Body of pancreas (tissue), 4 donors: ENCODE measurements around the gene CANX. TPM values are rescaled to one million over a fixed set of nuclear protein-coding genes. Genes with fewer than 3 reads are reported as not detected.

Experiments used
- ATAC-seq: fragments of 150-250 bp; one replicate; pipeline ENCODE4 v1.9.1; 2016
- DNase-seq, 4 donors: peaks; one replicate each; pipeline ENCODE4 v3.0.0-alpha.2; 2019
- H3K27ac ChIP-seq, 4 donors: fragments of 200-600 bp; sonication (generic); 1 replicate in 3 of 4; 2 replicates in 1 of 4; pipeline versions ENCODE4 v1.5.1 to v1.6.1; 2016 to 2019; ENCODE audit warnings: mild to moderate bottlenecking in 1 of 4, mixed read lengths in 1 of 4, moderate library complexity in 1 of 4
- H3K27me3 ChIP-seq, 2 donors: fragments of 200-600 bp; sonication (generic); one replicate each; pipeline ENCODE4 v1.6.0; 2016; ENCODE audit warnings: mild to moderate bottlenecking in 1 of 2
- H3K36me3 ChIP-seq, 2 donors: fragments of 200-600 bp; sonication (generic); replicated peaks in 1 of 2; 2 replicates each; pipeline ENCODE4 v1.5.1; 2016; ENCODE audit warnings: low read depth in 2 of 2; ENCODE audit not compliant: insufficient read depth in 1 of 2
- H3K4me1 ChIP-seq: fragments of 200-600 bp; sonication (generic); one replicate; pipeline ENCODE4 v1.6.0; 2016
- H3K4me3 ChIP-seq, 2 donors: fragments of 200-600 bp; sonication (generic); 1 replicate in 1 of 2; 2 replicates in 1 of 2; pipeline ENCODE4 v1.5.1; 2016 to 2019
- H3K9me3 ChIP-seq, 3 donors: fragments of 200-600 bp; sonication (generic); 1 replicate in 2 of 3; 2 replicates in 1 of 3; pipeline ENCODE4 v1.5.1; 2016
- CTCF ChIP-seq, 7 experiments: fragments of 450-650 bp in 4 of 7; fragments of 200-600 bp in 3 of 7; sonication (generic) in 3 of 7; IDR thresholded peaks; one replicate each; pipeline ENCODE4 v1.5.1; 2016 to 2019; ENCODE audit warnings: antibody characterized with exemption in 7 of 7
- POLR2A ChIP-seq, 3 donors: fragments of 450-650 bp; IDR thresholded peaks; one replicate each; pipeline ENCODE4 v1.6.1; 2016; ENCODE audit warnings: antibody characterized with exemption in 3 of 3, mild to moderate bottlenecking in 2 of 3
- WGBS, 2 donors: methylation state at CpG; one replicate each; pipeline ENCODE4 v1.1.5; 2017; 5-methylcytosine and 5-hydroxymethylcytosine counted together
- intact Hi-C: fragments of 100-400 bp; cut with DNase I; formaldehyde crosslinking; loops from one replicate; pipeline ENCODE4 v1.15.1; 2023
- total RNA-seq, 2 donors: library from RNA; depleted of rRNA; stranded (reverse); fragments of >200 nt; gene quantifications; one replicate each; pipeline ENCODE4 v1.1.0, GENCODE V29; 2016

Gene CANX
- total RNA-seq, 2 donors from 2014 or later, result 262 to 401 TPM

GRCh38 chr5:179767496-179768100, 68.8 kb downstream of the CANX start:
- Histone ChIP-seq H3K27me3 (no peaks in the 10 kb centered on the region), H3K4me1 (peaks cover 38% of the 10 kb centered on the region), H3K4me3 (no peak overlapping the region), H3K36me3 (peaks cover 16 to 19% of the 10 kb centered on the region in 2 donors), H3K27ac (no peak overlapping the region), H3K9me3 (no peaks in the 10 kb centered on the region)
- intact Hi-C loops, result no loop called here
- WGBS, 2 donors, result 89 to 90% methylated on average over 9 of the region's 9 CpGs
- TF ChIP-seq POLR2A (IDR thresholded peaks at IDR 0.05) (no peak), CTCF (IDR thresholded peaks at IDR 0.05) (no peak)
- ATAC-seq (no peak), DNase-seq (no peak)

GRCh38 chr5:179768326-179769085, 69.7 kb downstream of the CANX start:
- Histone ChIP-seq H3K4me3 (no peak overlapping the region), H3K27me3 (no peaks in the 10 kb centered on the region), H3K36me3 (peaks cover 24 to 26% of the 10 kb centered on the region in 2 donors), H3K9me3 (no peaks in the 10 kb centered on the region), H3K4me1 (peaks cover 29% of the 10 kb centered on the region), H3K27ac (no peak overlapping the region)
- intact Hi-C loops, result no loop called here
- DNase-seq (no peak), ATAC-seq (no peak)
- WGBS, 2 donors, result 86 to 88% methylated on average over 15 to 18 of the region's 18 CpGs
- no peak for TF ChIP-seq CTCF (IDR thresholded peaks at IDR 0.05)
- TF ChIP-seq POLR2A (IDR thresholded peaks at IDR 0.05), result no peak

- TF ChIP-seq CTCF (IDR thresholded peaks at IDR 0.05), result no peak
- no peak for TF ChIP-seq POLR2A (IDR thresholded peaks at IDR 0.05)
- no peak overlapping the region for H3K27ac ChIP-seq
- DNase-seq, result no peak
- no peak for ATAC-seq
- H3K36me3 ChIP-seq, result peaks cover 24 to 32% of the 10 kb centered on the region in 2 donors
- no peaks in the 10 kb centered on the region for H3K9me3 ChIP-seq
- H3K4me1 ChIP-seq, result peaks cover 23% of the 10 kb centered on the region
- H3K27me3 ChIP-seq, result no peaks in the 10 kb centered on the region
- no peak overlapping the region for H3K4me3 ChIP-seq
- 86 to 96% methylated on average over 5 to 6 of the region's 6 CpGs for WGBS, 2 donors
- intact Hi-C loops, result no loop called here
Observed at GRCh38 chr5:179769271-179769670, 70.5 kb downstream of the CANX start.

GRCh38 chr5:179769796-179770195, 71.0 kb downstream of the CANX start:
- Histone ChIP-seq H3K4me1 (peaks cover 23% of the 10 kb centered on the region), H3K9me3 (no peaks in the 10 kb centered on the region), H3K4me3 (no peak overlapping the region), H3K27ac (no peak overlapping the region), H3K36me3 (peaks cover 24 to 36% of the 10 kb centered on the region in 2 donors), H3K27me3 (no peaks in the 10 kb centered on the region)
- no peak for ATAC-seq
- intact Hi-C loops, result no loop called here
- no peak for TF ChIP-seq POLR2A (IDR thresholded peaks at IDR 0.05)
- TF ChIP-seq CTCF (IDR thresholded peaks at IDR 0.05), result no peak
- 92 to 97% methylated on average over 3 to 5 of the region's 5 CpGs for WGBS, 2 donors
- DNase-seq, result no peak
